ENCODE measurements around the gene GATAD2A.

- no peak for TF ChIP-seq YY1 (IDR thresholded peaks at IDR 0.05; ENCODE audit: insufficient read depth, insufficient replicate concordance, low read depth, low read length)
- TF ChIP-seq, protein P1, sequence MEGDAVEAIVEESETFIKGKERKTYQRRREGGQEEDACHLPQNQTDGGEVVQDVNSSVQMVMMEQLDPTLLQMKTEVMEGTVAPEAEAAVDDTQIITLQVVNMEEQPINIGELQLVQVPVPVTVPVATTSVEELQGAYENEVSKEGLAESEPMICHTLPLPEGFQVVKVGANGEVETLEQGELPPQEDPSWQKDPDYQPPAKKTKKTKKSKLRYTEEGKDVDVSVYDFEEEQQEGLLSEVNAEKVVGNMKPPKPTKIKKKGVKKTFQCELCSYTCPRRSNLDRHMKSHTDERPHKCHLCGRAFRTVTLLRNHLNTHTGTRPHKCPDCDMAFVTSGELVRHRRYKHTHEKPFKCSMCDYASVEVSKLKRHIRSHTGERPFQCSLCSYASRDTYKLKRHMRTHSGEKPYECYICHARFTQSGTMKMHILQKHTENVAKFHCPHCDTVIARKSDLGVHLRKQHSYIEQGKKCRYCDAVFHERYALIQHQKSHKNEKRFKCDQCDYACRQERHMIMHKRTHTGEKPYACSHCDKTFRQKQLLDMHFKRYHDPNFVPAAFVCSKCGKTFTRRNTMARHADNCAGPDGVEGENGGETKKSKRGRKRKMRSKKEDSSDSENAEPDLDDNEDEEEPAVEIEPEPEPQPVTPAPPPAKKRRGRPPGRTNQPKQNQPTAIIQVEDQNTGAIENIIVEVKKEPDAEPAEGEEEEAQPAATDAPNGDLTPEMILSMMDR (CRISPR knock-in tag; IDR thresholded peaks at IDR 0.05): no peak
- no peak for TF ChIP-seq PHF20 (CRISPR knock-in tag; IDR thresholded peaks at IDR 0.05)
- TF ChIP-seq SIN3A (IDR thresholded peaks at IDR 0.05; ENCODE audit: borderline replicate concordance, low read depth, low read length): no peak
- no peak for TF ChIP-seq ZBTB1 (CRISPR knock-in tag; IDR thresholded peaks at IDR 0.05; ENCODE audit: borderline replicate concordance)
These were observed 33.7 kb downstream of the GATAD2A start for GRCh38 chr19:19439176-19439482.
